GM12873 (cell line): ENCODE data around the gene OPA1.

Source experiments
- TF ChIP-seq, protein P1 (sequence below): IDR thresholded peaks from 2 replicates; pipeline ENCODE4 v1.5.1; 2012; ENCODE audit warnings: low read depth, mild to moderate bottlenecking, moderate library complexity, low read length, control low read depth; ENCODE audit not compliant: insufficient read depth; ENCODE audit errors: missing control alignments

Gene OPA1

DNA sequence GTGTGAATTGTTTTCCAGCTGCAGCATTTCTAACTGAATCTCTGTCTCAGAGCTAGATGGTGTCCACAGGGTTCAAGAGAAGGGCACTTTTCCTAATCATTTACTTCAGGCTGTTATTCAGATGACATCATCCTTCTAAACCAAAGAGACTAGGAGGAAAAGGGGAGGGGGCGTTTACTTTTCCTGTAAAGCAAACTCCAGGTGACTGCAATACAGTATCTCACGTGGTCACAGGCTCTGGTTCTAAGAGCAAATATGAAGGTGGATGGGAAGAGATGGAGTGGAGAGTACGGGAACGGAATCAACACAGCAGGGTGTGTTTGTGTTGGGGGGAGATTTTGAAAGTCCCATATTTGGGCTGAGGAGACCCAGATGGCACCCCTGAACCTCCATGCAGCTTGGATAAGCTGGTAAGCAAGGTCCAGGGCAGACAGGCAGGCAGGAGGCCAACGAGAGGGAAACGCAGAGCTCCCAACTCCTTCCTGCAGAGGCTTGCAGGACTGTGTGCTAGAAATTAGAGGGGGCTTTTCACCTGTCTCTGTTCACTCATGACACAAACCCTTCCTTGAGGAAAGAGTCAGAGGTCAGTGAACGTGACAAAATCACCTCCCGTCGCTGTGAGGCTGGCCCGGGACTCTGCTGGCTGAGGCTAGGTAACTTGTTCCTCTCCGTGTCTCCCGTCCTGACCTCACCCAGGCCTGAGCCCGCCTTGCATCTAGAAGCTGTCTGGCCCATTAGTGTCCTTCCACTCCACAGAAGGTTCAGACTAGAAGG, 151.2 kb downstream of the OPA1 start:
- TF ChIP-seq, protein P1, sequence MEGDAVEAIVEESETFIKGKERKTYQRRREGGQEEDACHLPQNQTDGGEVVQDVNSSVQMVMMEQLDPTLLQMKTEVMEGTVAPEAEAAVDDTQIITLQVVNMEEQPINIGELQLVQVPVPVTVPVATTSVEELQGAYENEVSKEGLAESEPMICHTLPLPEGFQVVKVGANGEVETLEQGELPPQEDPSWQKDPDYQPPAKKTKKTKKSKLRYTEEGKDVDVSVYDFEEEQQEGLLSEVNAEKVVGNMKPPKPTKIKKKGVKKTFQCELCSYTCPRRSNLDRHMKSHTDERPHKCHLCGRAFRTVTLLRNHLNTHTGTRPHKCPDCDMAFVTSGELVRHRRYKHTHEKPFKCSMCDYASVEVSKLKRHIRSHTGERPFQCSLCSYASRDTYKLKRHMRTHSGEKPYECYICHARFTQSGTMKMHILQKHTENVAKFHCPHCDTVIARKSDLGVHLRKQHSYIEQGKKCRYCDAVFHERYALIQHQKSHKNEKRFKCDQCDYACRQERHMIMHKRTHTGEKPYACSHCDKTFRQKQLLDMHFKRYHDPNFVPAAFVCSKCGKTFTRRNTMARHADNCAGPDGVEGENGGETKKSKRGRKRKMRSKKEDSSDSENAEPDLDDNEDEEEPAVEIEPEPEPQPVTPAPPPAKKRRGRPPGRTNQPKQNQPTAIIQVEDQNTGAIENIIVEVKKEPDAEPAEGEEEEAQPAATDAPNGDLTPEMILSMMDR, result no peak

DNA sequence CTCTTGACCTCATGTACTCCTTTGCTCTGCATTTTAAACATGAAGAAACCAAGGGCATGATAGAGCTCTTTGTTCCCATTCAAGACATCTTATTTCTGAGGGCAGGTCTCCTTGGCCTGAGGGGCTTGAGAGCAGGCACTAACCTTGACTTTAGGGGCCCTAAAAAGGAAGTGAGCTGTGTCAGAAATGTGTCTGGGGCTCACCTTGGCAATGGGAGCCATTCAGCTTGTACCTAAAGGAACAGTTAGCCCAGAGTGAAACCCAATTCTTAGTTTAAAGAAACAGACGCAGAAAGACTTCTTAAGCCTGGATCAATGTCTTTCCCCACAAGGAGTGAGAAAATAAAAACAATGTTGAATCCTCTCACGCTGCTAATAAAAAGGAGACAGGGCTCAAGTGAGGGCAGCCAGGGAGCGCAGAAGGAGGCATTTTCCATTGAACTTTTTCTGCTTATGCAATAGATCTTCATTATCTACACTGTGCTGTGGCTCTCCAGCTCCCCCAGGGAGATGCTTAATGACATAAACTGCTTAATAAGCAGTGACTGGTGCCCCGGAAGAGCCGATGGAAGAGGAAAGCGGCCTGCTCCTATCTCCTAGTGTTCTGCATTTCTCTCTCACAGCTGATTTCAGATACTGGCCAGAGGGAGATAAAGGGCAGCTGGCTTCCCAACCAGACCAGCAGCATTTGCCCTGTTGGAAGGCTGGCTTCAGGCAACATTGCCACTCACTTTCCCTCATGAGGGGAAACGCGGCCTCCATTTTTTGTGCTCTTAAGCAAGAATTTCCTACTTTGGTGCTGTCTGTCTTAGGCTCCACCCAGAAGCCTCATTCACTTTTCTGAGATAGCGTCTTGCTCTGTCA, 152.0 kb downstream of the OPA1 start:
- TF ChIP-seq, protein P1, result no peak

- TF ChIP-seq, protein P1, result no peak
Measured at GRCh38 chr3:193746832-193747231, 153.8 kb downstream of the OPA1 start.
